OCI-LY7 (cell line): Measurements from ENCODE around the gene LUC7L2.

Experiments used
- EZH2phosphoT487 ChIP-seq: fragments of 200-600 bp; sonication (generic); IDR thresholded peaks from 2 replicates; pipeline ENCODE4 v1.6.1; 2018; ENCODE audit warnings: low read depth, borderline replicate concordance, mild to moderate bottlenecking, mixed run types, antibody characterized with exemption, low read length, moderate library complexity, mixed read lengths
- TF ChIP-seq, protein P1 (sequence below): fragments of 200-600 bp; sonication (generic); conservative IDR thresholded peaks from 2 replicates; pipeline ENCODE4 v1.5.1; 2014; ENCODE audit warnings: mild to moderate bottlenecking, antibody characterized with exemption, low read length, moderate library complexity, mixed read lengths

DNA sequence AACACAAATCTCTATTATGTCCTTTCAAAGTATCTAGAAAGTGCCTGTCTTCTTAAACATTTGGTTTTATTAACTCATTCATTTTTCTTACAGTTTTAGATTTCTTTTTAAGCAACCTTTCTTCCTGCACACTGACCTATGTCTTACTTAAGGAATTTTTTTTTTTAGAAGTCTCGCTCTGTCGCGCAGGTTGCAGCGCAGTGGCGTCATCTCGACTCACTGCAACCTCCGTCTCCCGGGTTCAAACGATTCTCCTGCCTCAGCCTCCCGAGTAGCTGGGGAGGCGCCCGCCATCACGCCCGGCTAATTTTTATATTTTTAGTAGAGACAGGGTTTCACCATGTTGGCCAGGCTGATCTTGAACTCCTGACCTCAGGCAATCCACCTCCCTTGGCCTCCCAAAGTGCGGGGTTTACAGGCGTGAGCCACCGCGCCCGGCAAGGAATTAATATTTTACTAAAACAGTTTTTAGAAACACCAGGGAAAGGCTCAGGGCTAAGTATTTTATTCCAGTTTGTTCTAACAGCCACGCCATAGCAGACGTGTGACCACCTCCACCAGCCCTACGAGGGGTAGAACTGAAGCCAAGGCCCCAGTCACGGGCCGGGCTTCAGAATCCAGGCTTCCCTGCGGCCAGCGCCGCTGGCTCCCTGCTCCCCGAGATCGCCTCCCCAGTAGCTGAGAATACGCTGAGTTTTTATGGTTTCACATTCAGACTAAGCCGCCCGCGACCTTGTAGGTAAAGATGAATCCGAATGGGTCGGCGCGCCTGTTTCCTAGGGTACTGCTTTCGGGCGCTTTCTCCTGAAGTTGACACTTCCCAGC, 941 bp upstream of the LUC7L2 start:
- TF ChIP-seq, protein P1, sequence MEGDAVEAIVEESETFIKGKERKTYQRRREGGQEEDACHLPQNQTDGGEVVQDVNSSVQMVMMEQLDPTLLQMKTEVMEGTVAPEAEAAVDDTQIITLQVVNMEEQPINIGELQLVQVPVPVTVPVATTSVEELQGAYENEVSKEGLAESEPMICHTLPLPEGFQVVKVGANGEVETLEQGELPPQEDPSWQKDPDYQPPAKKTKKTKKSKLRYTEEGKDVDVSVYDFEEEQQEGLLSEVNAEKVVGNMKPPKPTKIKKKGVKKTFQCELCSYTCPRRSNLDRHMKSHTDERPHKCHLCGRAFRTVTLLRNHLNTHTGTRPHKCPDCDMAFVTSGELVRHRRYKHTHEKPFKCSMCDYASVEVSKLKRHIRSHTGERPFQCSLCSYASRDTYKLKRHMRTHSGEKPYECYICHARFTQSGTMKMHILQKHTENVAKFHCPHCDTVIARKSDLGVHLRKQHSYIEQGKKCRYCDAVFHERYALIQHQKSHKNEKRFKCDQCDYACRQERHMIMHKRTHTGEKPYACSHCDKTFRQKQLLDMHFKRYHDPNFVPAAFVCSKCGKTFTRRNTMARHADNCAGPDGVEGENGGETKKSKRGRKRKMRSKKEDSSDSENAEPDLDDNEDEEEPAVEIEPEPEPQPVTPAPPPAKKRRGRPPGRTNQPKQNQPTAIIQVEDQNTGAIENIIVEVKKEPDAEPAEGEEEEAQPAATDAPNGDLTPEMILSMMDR = no peak
- TF ChIP-seq EZH2phosphoT487 = no peak
